ENCODE measurements around the gene OXLD1. TPM values are rescaled to one million over a fixed set of nuclear protein-coding genes. Genes with fewer than 3 reads are reported as not detected.
"Not testable (repeated sequence)": the region's sequence is repeated elsewhere in the genome, so short reads cannot be mapped to it uniquely, and the experiment has no call there.

The OXLD1 gene
- total RNA-seq, 4 donors from 2014 or later = 18.4 to 26.5 (median 21.6) TPM

DNA sequence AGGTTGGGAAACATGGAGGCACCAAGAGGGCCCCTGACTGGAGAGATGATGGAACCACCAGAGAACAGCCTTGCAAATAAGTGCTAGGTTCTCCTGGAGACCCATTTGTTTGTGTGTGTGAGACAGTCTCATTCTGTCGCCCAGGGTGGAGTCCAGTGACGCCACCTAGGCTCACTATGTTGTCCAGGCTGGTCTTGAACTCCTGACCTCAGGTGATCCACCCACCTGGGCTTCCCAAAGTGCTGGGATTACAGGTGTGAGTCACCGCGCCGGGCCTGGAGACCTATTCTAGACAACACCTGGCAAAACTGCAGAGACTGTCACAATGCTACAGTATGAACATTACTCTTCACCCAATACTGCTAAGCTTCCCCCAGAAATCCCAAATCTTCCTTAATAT lies 31.0 kb downstream of the OXLD1 start:
- TF ChIP-seq, protein P1, sequence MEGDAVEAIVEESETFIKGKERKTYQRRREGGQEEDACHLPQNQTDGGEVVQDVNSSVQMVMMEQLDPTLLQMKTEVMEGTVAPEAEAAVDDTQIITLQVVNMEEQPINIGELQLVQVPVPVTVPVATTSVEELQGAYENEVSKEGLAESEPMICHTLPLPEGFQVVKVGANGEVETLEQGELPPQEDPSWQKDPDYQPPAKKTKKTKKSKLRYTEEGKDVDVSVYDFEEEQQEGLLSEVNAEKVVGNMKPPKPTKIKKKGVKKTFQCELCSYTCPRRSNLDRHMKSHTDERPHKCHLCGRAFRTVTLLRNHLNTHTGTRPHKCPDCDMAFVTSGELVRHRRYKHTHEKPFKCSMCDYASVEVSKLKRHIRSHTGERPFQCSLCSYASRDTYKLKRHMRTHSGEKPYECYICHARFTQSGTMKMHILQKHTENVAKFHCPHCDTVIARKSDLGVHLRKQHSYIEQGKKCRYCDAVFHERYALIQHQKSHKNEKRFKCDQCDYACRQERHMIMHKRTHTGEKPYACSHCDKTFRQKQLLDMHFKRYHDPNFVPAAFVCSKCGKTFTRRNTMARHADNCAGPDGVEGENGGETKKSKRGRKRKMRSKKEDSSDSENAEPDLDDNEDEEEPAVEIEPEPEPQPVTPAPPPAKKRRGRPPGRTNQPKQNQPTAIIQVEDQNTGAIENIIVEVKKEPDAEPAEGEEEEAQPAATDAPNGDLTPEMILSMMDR (IDR thresholded peaks at IDR 0.05) = no peak
- ATAC-seq (ENCODE audit: low FRiP score) (no peak), DNase-seq (ENCODE audit: low spot score) (no peak)

DNA sequence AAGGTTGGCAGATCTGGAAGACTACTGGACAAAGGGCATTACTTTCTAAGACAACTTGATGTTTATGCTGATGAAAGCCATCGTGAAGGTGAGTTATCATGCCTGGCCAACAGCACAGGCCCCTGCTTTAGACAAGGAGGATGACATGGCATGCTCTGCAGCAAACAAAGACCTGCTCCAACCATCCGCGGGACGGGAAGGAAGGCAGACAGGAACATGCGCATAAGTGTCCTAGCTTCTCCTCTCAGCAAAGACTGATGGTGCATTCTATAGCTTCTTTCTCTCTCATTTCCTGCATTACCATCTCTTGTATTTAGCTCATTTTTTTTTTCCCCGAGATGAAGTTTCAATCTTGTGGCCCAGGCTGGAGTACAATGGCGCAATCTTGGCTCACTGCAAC lies 34.9 kb downstream of the OXLD1 start:
- ATAC-seq (ENCODE audit: low FRiP score) (no peak), DNase-seq (ENCODE audit: low spot score) (no peak)
- TF ChIP-seq, protein P1 (IDR thresholded peaks at IDR 0.05) = no peak

DNA sequence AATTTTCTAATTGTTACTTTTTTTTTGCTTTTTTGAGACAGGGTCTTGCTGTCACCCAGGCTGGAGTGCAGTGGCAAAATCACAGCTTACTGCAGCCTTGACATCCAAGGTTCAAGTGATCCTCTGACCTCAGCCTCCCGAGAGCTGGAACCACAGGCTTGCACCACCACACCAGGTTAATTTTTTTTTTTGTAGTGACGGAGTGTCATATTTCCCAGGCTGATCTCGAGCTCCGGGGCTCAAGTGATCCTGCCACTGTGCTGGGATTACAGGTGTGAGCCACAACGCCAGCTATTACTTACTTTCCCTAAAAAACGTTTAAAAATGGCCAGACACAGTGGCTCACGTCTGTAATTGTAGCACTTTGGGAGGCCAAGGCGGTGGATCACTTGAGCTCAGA lies 36.1 kb downstream of the OXLD1 start:
- TF ChIP-seq, protein P1 (IDR thresholded peaks at IDR 0.05) = no peak
- no peak for DNase-seq (ENCODE audit: low spot score)
- ATAC-seq (ENCODE audit: low FRiP score) = no peak

DNA sequence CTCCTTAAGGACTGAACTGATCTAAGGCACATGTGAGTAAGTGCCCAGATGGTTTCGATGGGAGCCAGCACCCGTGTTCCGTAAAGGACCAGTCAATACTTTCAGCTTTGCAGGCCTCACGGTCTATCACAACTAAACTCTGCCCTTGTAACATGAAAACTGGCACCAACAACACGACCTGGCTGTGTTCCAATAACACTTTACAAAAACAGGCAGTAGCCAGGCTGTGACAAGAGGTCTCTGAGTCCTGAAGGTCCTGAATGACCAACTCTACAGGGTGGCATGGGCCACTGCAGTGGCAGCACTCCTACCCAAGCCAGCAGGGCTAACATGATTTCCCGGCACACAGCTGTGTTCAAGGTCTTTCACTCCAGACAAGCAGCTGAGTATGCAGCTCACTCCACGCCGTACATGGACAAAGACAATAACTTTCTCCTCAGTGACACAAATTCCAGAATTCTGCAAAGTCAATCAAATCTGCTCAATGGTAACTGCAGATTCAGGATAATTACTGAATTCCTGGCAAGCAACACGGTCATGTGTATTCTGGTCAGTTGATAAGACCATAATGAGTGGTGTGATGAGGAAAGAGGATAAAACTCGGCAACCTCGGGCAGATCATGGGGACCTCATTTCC lies 44.8 kb downstream of the OXLD1 start:
- no peak for ATAC-seq (ENCODE audit: low FRiP score)
- no peak for DNase-seq (ENCODE audit: low spot score)
- TF ChIP-seq, protein P1 (IDR thresholded peaks at IDR 0.05) = no peak

DNA sequence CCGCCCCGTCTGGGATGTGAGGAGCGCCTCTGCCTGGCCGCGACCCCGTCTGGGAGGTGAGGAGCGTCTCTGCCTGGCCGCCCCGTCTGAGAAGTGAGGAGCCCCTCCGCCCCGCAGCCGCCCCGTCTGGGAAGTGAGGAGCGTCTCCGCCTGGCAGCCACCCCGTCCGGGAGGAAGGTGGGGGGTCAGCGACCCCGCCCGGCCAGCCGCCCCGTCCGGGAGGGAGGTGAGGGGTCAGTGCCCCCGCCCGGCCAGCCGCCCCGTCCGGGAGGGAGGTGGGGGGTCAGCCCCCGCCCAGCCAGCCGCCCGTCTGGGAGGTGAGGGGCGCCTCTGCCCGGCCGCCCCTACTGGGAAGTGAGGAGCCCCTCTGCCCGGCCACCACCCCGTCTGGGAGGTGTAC lies 48.1 kb downstream of the OXLD1 start:
- ATAC-seq (ENCODE audit: low FRiP score); DNase-seq (ENCODE audit: low spot score): not testable (repeated sequence)

DNA sequence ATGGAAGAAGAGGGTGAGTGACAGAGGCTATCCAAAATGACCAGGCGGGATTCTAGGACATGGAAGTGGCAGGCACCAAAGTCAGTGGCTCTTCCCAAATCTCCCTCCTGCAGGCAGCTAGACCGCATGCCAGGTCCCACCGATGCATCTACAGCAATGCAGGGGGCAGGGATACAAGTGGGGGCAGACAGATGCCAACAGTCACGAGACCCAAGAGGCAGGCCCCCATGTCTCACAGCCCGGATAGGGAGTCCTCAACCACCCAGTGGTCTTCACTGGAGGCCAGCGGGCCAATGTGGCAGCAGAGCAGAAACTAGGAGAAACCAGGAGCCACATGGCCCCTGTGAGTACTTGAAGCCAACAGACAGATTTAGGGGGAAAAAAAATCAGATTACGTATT lies 49.5 kb downstream of the OXLD1 start:
- TF ChIP-seq, protein P1 (IDR thresholded peaks at IDR 0.05) = no peak
- no peak for ATAC-seq (ENCODE audit: low FRiP score)

DNA sequence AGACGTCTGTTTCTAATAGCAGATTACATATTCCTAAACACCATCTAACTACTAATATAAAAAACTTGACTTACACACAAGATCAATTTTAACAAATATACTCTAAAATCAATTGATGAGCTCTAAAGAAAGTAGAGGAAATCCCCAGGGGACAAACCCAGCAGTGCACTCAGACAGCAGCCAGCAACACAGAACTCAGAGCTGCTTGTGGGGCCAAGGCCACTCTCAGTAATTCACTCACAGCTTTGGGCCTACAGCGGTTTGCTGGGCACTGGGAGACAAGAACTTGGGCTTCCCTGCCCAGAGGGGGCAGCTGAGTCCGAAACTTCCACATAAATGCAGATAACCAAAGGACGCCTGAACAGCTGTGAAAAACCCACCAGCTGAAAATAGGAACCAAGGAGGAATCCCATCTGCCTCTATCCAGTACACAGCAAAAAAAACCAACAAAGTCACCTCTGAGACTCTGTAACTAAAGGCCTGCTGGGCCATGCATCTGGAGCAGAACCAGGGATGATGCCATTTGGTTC lies 50.9 kb downstream of the OXLD1 start:
- TF ChIP-seq, protein P1 (IDR thresholded peaks at IDR 0.05) = no peak
- ATAC-seq (ENCODE audit: low FRiP score) (no peak), DNase-seq (ENCODE audit: low spot score) (no peak)

More for the DNA sequence above, 49.5 kb downstream of the OXLD1 start:
- no peak for DNase-seq (ENCODE audit: low spot score)

Small RNA genes lying within 50 kb of the gene (small RNA-seq; reads per million reads assigned to genes)
- gene MIR6786 = not detected

Other genes starting within 250 kb of the OXLD1 start
- 1,000 to 10,000 TPM; 1,930 to 4,437 (median 3,125) TPM for gene ACTG1, start 153.8 kb downstream of the OXLD1 start, total RNA-seq
- under 1 TPM in 3 of 4 donors, not detected in 1; 0.31 to 0.95 (median 0.36) TPM for gene FSCN2, start 138.2 kb downstream of the OXLD1 start, total RNA-seq
- gene FAAP100, start 114.3 kb downstream of the OXLD1 start, total RNA-seq = 10 to 100 TPM; 13.9 to 28.0 (median 22.8) TPM
- 10 to 100 TPM; 58.9 to 87.7 (median 70.8) TPM for gene NPLOC4, start 29.5 kb downstream of the OXLD1 start, total RNA-seq
- 1 to 10 TPM in 1 of 4 donors, under 1 TPM in 2, not detected in 1; 0.47 to 1.0 (median 0.48) TPM for gene TSPAN10, start 29.4 kb downstream of the OXLD1 start, total RNA-seq
- gene PDE6G, start 10.1 kb downstream of the OXLD1 start, total RNA-seq = 1 to 10 TPM in 1 of 4 donors, not detected in 3; 2.9 TPM
- gene CCDC137, start 132 bp upstream of the OXLD1 start, total RNA-seq = 10 to 100 TPM in 1 of 4 donors, 1 to 10 TPM in 3; 6.8 to 15.6 (median 9.4) TPM
- gene ARL16, start 17.2 kb upstream of the OXLD1 start, total RNA-seq = 10 to 100 TPM; 18.8 to 28.8 (median 26.9) TPM
- 100 to 1,000 TPM in 1 of 4 donors, 10 to 100 TPM in 3; 54.0 to 117 (median 66.9) TPM for gene HGS, start 17.4 kb upstream of the OXLD1 start, total RNA-seq
- 10 to 100 TPM; 31.4 to 55.8 (median 49.2) TPM for gene MRPL12, start 36.8 kb upstream of the OXLD1 start, total RNA-seq
- gene SLC25A10, start 45.7 kb upstream of the OXLD1 start, total RNA-seq = 10 to 100 TPM; 11.4 to 22.4 (median 14.0) TPM
- gene GCGR, start 137.5 kb upstream of the OXLD1 start, total RNA-seq = not detected
- 10 to 100 TPM; 49.6 to 78.5 (median 57.2) TPM for gene MCRIP1, start 166.7 kb upstream of the OXLD1 start, total RNA-seq
- gene PPP1R27, start 168.4 kb upstream of the OXLD1 start, total RNA-seq = under 1 TPM in 1 of 4 donors, not detected in 3; 0.65 TPM
- gene P4HB, start 193.9 kb upstream of the OXLD1 start, total RNA-seq = 100 to 1,000 TPM; 366 to 725 (median 608) TPM
- gene ARHGDIA, start 204.7 kb upstream of the OXLD1 start, total RNA-seq = 100 to 1,000 TPM; 125 to 250 (median 161) TPM
- gene ALYREF, start 225.0 kb upstream of the OXLD1 start, total RNA-seq = 10 to 100 TPM; 31.5 to 80.7 (median 41.6) TPM
- gene ANAPC11, start 225.1 kb upstream of the OXLD1 start, total RNA-seq = 100 to 1,000 TPM in 3 of 4 donors, 10 to 100 TPM in 1; 82.3 to 152 (median 114) TPM
- 1 to 10 TPM in 1 of 4 donors, not detected in 3; 1.4 TPM for gene NPB, start 235.6 kb upstream of the OXLD1 start, total RNA-seq
- 10 to 100 TPM; 36.5 to 64.7 (median 45.5) TPM for gene PCYT2, start 244.8 kb upstream of the OXLD1 start, total RNA-seq

Data from omental fat pad (tissue), 4 donors.